ENCODE results near the gene COA5. TPM values are rescaled to one million over a fixed set of nuclear protein-coding genes. Genes with fewer than 3 reads are reported as not detected.

COA5 gene
- total RNA-seq (33.4 and 38.6 TPM in 2 replicates), polyA plus RNA-seq (19.3 and 22.5 TPM in 2 replicates), polyA minus RNA-seq (ENCODE audit: low replicate concordance) (0.67 and 1.0 TPM in 2 replicates)
- polyA plus RNA-seq (2012), result 29.7 and 34.2 TPM in 2 replicates

- peak; percentile 93 to 94 for DNase-seq (ENCODE audit: low read depth in 2 of 2)
- H3K9ac ChIP-seq (ENCODE audit: insufficient read depth, low read length), result peak within 1 kb of the TSS; percentile 92
- no peaks in the 10 kb centered on the region for H4K20me1 ChIP-seq (ENCODE audit: control insufficient read depth, extremely low read depth, insufficient read depth, low read length)
- peak within 1 kb of the TSS; percentile 64 to 100 (median 94) for H3K4me3 ChIP-seq (replicated peaks in 1 of 4; ENCODE audit: control extremely low read depth in 1 of 4, insufficient read depth in 1 of 4, low read depth in 3 of 4, low read length in 4 of 4)
- no peaks in the 10 kb centered on the region for H3K9me3 ChIP-seq (ENCODE audit: control insufficient read depth, insufficient read depth, low read depth, low read length)
- peak within 1 kb of the TSS; percentile 93 for H3K4me2 ChIP-seq (ENCODE audit: extremely low read depth, insufficient read depth, low read length)
- peak in 1 of 2 donors; percentile 4 for TF ChIP-seq CTCF (conservative IDR thresholded peaks at IDR 0.05 in 1 of 2, IDR thresholded peaks at IDR 0.05 in 1 of 2; ENCODE audit: low read depth in 1 of 2, low read length in 2 of 2)
- no peak for TF ChIP-seq EZH2 (IDR thresholded peaks at IDR 0.05; ENCODE audit: low read length, missing control alignments)
- H3K27ac ChIP-seq (ENCODE audit: insufficient read depth, low read length), result peak within 1 kb of the TSS; percentile 86
- no peaks in the 10 kb centered on the region for H3K27me3 ChIP-seq (ENCODE audit: control insufficient read depth, insufficient read depth, low read length)
- peaks cover 10% of the 10 kb centered on the region for H3K4me1 ChIP-seq (ENCODE audit: control insufficient read depth, extremely low read depth, insufficient read depth, low read length)
- peaks cover 35% of the 10 kb centered on the region for H3K79me2 ChIP-seq (ENCODE audit: control insufficient read depth, insufficient read depth, low read length)
- H2AFZ ChIP-seq (ENCODE audit: low read length), result peak within 1 kb of the TSS; percentile 92
- peaks cover 8% of the 10 kb centered on the region for H3K36me3 ChIP-seq (ENCODE audit: control insufficient read depth, insufficient read depth, low read length)
Measured at GRCh38 chr2:98608116-98608961, at the start of gene COA5, which contains the start of gene UNC50. Gene COA5, minus strand, starts transcription at chr2:98608512. Its CDS starts 107 bp downstream, at chr2:98608405. Gene UNC50, plus strand, starts transcription at chr2:98608589. Its CDS starts 1,171 bp downstream, at chr2:98609760.

DNA sequence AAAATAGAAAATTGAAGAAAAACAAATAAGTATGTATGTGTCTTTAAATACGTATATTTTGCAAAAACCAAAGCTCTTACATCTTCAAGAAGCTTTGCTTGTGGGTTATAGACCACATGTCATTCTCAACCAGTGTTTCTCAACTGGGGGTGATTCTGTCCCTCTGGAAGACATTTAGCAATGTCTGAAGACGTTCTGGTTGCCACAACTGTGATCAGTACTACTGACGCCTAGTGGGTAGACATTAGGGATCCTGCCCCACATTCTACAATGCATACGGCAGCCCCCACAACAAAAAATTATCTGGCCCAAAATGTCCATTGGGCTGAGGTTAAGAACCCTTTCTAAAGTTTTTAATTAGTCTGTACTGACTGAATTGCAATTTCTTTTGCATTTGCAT is 48.5 kb upstream of the COA5 start:
- Histone ChIP-seq H3K4me3 (replicated peaks in 1 of 4; ENCODE audit: control extremely low read depth in 1 of 4, insufficient read depth in 1 of 4, low read depth in 3 of 4, low read length in 4 of 4) (no peak overlapping the region), H3K4me1 (ENCODE audit: control insufficient read depth, extremely low read depth, insufficient read depth, low read length) (no peaks in the 10 kb centered on the region), H4K20me1 (ENCODE audit: control insufficient read depth, extremely low read depth, insufficient read depth, low read length) (no peaks in the 10 kb centered on the region), H3K36me3 (ENCODE audit: control insufficient read depth, insufficient read depth, low read length) (no peaks in the 10 kb centered on the region), H3K9me3 (ENCODE audit: control insufficient read depth, insufficient read depth, low read depth, low read length) (no peaks in the 10 kb centered on the region), H2AFZ (ENCODE audit: low read length) (no peak overlapping the region), H3K27ac (ENCODE audit: insufficient read depth, low read length) (no peak overlapping the region), H3K27me3 (ENCODE audit: control insufficient read depth, insufficient read depth, low read length) (no peaks in the 10 kb centered on the region), H3K4me2 (ENCODE audit: extremely low read depth, insufficient read depth, low read length) (no peak overlapping the region), H3K79me2 (ENCODE audit: control insufficient read depth, insufficient read depth, low read length) (no peaks in the 10 kb centered on the region), H3K9ac (ENCODE audit: insufficient read depth, low read length) (no peak overlapping the region)
- TF ChIP-seq CTCF (conservative IDR thresholded peaks at IDR 0.05 in 1 of 2, IDR thresholded peaks at IDR 0.05 in 1 of 2; ENCODE audit: low read depth in 1 of 2, low read length in 2 of 2), result no peak
- no peak for TF ChIP-seq EZH2 (IDR thresholded peaks at IDR 0.05; ENCODE audit: low read length, missing control alignments)
- no peak for DNase-seq (ENCODE audit: low read depth in 2 of 2)

DNA sequence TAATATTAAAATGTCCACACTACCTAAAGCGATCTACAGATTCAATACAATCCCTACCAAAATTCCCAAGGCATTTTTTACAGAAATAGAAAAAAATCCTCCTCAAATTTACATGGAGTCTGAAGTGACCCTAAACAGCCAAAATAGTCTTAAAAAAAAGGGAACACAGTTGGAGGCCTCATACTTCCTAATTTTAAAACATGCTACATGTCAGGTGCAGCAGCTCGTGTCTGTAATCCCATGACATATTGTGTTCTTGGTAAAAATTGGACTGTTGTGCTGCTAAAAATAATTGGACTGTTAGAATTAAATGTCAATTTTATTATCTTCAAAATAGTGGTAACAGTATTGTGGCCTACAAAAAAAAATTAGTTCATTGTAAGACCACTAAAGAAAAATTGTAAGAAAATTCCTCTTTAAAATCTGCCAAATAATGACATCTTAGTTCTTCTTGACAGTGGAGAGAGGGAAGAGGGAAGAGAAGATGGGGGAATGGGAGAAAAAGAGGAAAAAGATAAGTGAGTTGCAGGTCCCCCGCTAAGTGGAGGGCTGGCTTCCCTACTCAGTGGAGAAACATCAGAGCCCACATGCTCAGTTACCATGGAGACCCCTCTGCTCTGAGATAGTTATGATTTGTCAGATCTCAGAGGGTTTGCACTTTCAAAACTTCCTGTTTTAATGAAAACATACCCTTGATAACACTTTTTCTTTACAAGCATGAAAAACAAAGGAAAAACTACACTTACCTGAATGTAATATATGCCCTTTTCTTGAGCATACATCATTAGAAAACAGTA is 46.6 kb upstream of the COA5 start:
- H3K27ac ChIP-seq (ENCODE audit: insufficient read depth, low read length), result no peak overlapping the region
- DNase-seq (ENCODE audit: low read depth in 2 of 2), result no peak
- H3K4me2 ChIP-seq (ENCODE audit: extremely low read depth, insufficient read depth, low read length), result no peak overlapping the region
- no peaks in the 10 kb centered on the region for H3K36me3 ChIP-seq (ENCODE audit: control insufficient read depth, insufficient read depth, low read length)
- H3K4me3 ChIP-seq (replicated peaks in 1 of 4; ENCODE audit: control extremely low read depth in 1 of 4, insufficient read depth in 1 of 4, low read depth in 3 of 4, low read length in 4 of 4), result no peak overlapping the region
- no peaks in the 10 kb centered on the region for H3K4me1 ChIP-seq (ENCODE audit: control insufficient read depth, extremely low read depth, insufficient read depth, low read length)
- no peaks in the 10 kb centered on the region for H3K9me3 ChIP-seq (ENCODE audit: control insufficient read depth, insufficient read depth, low read depth, low read length)
- no peaks in the 10 kb centered on the region for H3K27me3 ChIP-seq (ENCODE audit: control insufficient read depth, insufficient read depth, low read length)
- H4K20me1 ChIP-seq (ENCODE audit: control insufficient read depth, extremely low read depth, insufficient read depth, low read length), result no peaks in the 10 kb centered on the region
- H3K79me2 ChIP-seq (ENCODE audit: control insufficient read depth, insufficient read depth, low read length), result no peaks in the 10 kb centered on the region
- TF ChIP-seq EZH2 (IDR thresholded peaks at IDR 0.05; ENCODE audit: low read length, missing control alignments), result no peak
- TF ChIP-seq CTCF (conservative IDR thresholded peaks at IDR 0.05 in 1 of 2, IDR thresholded peaks at IDR 0.05 in 1 of 2; ENCODE audit: low read depth in 1 of 2, low read length in 2 of 2), result no peak
- no peak overlapping the region for H2AFZ ChIP-seq (ENCODE audit: low read length)
- H3K9ac ChIP-seq (ENCODE audit: insufficient read depth, low read length), result no peak overlapping the region
